DND-41 (cell line): ENCODE results near the gene TTYH3.

Experiments
- EZH2 ChIP-seq: IDR thresholded peaks from 3 replicates; pipeline ENCODE4 v1.6.1; 2012; ENCODE audit warnings: borderline replicate concordance, low read depth, mild to moderate bottlenecking, moderate library complexity, low read length, inconsistent platforms; ENCODE audit not compliant: severe bottlenecking
- TF ChIP-seq, protein P1 (sequence below): IDR thresholded peaks from 2 replicates; pipeline ENCODE4 v1.5.1; 2012; ENCODE audit warnings: borderline replicate concordance, low read length, moderate library complexity, mild to moderate bottlenecking; ENCODE audit not compliant: poor library complexity, severe bottlenecking; ENCODE audit errors: extremely low read depth

DNA sequence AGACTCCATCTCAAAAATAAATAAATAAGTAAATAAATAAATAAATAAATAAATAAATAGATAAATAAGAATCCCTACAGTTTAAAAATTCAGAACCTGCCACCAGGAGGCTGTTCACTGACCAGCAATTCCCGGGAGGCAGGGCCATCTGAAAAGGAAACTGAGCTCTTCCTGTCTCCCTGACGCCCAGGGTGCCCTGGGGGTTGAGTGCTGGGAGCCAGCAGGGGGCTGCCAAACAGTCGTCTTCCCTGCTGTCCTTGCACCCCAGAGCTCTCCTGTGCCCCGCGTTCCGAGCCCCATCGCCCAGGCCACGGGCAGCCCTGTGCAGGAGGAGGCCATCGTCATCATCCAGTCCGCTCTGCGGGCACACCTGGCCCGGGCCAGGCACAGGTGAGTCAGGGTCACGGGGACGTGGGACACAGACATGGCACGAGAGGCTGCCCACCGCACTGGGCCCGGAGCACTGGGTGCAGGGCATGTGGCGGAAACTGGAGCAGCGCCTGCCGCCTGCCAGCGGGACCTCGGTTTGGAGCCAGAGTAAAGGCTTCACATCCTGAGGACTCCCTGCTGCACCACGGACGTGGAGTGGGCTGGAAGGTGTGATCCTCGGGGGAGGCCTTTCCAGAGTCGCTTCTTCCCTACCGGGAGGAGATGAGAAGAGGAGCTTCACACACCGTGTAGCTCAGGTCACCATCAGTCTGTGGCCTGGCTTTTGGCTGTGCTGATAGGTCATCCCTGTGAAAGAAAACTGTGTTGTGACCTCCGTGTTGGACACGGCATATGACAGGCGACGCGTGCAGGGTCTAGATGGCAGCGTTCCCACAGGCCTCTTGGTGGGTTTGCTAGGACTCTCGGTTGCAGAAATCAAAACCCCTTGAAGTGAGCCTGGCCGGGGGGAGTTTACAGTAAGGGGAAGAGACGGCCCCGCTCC lies 25.9 kb upstream of the TTYH3 start:
- TF ChIP-seq, protein P1, sequence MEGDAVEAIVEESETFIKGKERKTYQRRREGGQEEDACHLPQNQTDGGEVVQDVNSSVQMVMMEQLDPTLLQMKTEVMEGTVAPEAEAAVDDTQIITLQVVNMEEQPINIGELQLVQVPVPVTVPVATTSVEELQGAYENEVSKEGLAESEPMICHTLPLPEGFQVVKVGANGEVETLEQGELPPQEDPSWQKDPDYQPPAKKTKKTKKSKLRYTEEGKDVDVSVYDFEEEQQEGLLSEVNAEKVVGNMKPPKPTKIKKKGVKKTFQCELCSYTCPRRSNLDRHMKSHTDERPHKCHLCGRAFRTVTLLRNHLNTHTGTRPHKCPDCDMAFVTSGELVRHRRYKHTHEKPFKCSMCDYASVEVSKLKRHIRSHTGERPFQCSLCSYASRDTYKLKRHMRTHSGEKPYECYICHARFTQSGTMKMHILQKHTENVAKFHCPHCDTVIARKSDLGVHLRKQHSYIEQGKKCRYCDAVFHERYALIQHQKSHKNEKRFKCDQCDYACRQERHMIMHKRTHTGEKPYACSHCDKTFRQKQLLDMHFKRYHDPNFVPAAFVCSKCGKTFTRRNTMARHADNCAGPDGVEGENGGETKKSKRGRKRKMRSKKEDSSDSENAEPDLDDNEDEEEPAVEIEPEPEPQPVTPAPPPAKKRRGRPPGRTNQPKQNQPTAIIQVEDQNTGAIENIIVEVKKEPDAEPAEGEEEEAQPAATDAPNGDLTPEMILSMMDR, result no peak
- TF ChIP-seq EZH2, result no peak
